ENCODE results near the gene ACSS1.
A peak's percentile ranks its signal among the peaks of the same experiment; 100 is the strongest.

The ACSS1 gene

DNA sequence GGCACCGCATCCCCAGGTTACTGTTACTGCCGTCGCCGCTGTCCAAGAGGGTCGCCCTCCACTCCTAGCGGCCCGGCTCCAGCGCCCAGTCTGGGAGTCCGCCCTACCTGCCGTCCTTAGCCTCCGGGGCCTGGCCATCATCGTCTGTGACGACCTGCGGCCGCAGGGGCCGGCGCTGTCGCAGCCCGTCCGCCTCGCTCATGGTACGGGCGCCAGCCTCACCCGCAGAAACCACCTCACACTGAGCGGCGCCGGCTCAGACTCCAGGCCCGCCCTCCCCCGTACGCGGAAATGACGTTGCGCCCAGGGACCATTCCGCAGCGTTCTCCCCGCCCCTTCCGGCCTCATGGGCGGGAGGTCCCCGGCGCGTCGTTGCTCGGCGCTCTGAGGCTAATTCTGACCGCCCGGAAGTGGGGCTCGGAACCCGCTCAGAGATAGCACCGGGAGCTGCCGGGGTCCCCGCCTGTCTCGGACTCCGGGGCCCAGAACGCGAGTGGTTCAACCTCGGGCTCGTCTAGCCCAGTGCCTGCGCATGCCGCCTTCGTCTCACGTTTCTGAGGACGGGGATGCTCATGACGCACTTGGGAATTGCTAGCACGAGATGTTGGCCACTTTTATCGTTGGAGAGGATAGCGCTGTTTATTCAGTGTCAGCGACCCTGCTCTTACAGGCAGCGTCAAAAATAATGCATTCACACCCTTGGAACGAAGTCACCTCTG lies 65.3 kb downstream of the ACSS1 start, which contains the start of gene APMAP:
Gene APMAP, minus strand, starts transcription at position 265 of the 719 bp plus-strand sequence. Its CDS starts 63 bp downstream, at position 202.
- DNase-seq = peak; percentile 55 to 80

DNA sequence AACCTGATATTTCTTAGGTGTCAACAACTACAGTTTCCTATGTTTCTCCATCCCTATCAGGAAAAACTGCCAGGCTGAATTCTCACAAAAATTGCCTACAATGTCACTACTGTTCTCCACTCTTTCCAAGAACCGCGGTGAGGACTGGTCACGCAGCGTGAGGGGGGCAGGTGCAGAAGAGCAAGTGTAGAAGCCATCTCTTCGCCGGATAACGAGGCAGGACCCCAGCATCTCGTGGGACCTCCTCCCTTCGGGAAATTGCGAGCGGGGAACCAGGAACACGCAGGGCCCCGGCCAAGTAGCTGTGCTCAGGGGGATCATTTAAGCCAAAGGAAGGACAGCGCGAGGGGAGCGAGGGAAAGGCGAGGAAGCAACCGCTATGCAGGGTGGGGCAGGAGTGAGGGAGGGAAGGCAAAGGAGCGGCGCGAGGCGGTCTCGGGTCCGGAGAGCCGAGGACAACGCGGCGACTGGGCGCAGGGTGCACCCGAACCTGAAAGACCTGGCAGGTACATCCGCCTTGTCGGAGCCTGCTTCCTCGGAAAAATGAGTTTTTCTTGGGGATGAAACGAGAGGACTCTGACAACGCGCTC lies 65.9 kb downstream of the ACSS1 start:
- no peak for DNase-seq

DNA sequence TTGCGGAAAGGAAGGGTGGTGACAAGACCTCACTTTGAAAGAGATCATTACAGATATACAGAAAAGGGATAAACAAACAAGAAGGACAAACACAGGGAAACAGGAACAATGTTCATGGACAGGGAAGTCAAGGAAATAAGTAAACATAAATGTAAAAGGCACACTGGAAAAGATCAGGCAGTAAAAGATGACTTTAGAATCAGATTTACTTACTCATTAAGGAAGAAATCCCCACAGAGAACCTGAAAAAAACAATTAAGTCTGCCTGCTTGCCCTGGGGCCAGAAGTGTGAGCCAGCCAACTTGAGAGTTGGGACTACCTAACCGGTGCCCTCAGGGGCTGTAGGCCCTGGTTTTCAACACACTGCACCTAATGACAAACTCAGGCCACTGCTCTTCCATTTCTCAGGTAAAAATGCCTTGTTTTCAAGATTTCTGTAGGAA lies 67.1 kb downstream of the ACSS1 start:
- DNase-seq = no peak

DNA sequence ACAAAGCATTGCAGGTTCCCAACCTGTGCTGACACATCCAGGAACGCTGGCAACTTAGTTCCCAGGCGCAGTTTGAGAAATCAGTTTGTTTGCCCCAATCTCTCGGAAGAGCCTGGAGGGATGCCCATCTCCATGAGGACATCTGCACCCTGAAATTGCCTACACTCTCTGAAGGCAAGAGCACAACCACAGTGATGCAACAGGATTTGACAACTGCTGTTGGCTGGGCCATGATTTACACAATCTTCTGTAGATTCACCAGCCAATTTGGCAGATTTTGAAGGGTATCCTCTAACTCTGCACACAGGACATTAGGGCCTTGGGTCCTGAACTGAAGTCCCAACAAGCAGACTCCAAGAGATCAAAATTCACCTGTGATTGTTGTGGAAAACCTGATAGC lies 68.8 kb downstream of the ACSS1 start:
- no peak for DNase-seq

DNA sequence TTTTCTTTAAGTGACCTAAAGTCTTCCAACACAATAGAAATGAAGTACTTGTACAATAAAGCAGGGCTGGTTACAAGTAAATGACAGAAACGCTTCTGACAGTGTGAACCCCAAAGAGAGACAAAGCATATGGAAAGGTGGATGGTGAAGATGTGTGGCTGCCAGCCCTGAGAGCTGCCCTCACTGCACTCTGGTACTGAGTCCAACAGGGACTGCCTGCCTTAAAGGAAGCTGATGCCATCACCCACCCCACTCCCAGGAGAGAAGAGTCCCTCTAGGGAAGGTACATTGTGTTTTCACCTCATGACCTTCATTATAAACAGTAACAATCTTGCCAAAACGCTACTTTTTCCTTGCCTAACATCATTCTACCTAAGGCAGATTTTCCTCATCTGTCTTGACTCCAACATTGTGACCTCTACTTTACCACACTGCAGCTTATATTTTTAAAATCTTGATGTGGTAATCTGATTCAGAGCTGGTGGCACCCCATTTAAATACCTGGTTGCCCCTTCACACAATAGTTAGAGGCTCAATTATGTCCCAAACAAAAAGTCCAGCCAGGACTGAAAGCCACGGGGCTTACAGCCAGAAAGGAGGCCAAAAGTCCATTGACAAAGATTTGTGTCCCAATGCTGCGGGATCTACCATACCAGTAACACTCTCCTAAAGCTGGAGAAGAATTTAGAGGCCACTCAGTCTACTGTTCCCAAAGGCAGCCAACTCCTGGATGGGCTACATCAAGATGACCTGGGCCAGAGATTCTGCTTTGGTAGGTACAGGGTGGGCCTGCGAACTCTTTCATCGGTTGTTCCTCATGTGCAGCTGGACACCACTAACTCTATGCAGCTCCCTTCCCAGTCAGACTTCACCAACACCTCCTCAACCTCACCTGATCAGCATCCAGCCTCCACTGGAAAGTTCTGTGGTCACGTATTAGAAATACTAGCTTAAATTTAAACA lies 69.8 kb downstream of the ACSS1 start:
- no peak for DNase-seq

DNA sequence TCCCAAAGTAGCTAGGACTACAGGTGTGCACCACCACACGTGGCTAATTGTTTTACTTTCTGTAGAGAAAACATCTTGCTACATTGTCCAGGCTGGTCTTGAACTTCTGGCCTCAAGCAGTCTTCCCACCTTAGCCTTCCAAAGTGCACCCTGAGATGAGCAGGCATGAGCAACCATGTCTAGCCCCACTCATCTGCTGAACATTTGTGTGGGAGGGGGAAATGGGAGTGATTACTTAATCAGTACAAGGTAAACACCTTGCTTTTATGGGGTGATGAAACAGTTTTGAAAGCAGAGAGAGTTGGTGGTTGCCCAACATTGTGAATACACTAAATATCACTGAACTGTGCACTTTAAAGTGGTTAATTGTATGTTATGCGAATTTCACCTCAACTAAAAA lies 70.7 kb downstream of the ACSS1 start:
- no peak for DNase-seq

DNA sequence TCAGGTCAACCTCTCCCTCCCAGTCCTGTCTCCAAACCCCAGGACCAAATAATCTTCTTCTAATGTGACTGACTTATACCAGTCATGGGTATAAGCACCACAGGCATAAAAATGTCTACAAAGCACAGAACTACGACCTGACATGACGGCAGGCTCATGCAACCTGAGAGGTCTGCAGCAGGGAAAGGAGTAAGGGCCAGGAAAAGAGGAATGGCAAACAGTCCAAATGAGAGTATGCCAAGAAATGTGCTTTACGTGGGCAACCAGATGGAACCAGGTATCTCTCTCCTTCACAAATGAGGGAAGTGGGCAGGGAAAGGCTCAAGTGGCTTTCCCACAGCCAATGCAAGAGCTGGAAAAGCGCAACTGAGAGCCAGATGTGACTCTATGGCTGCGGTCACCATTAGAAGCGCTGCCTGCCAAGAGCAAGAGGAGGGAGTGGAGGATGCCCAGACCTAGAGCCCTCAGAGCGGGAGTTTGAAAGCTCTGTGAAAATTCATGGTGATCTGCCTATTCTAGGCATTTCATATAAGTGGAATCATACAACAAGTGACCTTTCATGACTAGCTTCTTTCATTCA lies 71.4 kb downstream of the ACSS1 start:
- peak; percentile 31 to 54 for DNase-seq

DNA sequence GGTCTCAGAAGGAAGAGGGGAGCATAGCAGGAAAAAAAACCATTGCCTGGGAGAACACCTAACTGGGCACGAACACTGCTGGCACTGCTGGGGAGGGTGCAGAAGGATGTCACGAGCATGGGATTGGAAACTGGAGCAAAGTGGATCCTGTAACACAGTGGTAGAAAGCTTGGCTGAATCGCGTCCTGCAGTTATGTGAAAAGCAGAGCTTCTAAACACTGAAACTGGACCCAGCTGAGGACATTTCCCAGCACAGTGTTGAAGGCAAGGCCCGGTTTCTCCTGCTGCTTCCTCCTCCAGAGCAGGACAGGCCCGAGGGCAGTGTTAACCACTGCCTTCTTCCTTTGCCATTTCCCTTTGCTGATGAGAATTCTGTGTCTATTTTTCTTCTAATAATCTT lies 72.1 kb downstream of the ACSS1 start:
- no peak for DNase-seq

DNA sequence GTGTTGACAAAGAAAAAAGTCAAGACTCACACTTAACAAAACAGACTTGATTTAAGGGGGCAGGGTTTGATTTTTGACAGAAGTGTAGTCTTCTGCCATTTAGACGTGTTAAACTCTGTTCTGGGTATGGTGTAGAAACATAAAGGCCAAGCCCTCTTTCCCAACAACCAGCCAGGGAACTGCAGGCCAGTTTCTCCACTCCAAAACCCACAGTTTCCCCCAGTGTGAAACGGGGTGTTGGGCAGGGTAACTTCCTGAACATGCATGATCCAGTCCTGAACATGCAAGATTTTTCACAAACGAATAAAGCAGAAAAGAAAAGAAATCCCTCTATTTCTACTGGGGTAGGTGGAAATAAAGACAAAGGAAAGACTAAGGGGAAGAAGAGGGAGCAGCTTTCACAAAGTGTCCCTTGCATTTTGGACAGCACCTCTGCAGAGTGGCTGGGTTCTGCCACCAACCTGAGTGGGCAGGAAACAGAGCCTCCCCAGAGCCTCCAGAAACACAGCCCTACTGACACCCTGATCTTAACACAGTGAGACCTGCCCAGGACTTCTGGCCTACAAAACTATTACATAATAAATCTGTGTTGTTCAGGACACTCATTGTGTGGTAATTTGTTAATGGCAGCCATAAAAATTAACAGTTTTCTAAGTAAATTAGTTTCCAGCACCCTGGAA lies 72.8 kb downstream of the ACSS1 start:
- DNase-seq = no peak

DNA sequence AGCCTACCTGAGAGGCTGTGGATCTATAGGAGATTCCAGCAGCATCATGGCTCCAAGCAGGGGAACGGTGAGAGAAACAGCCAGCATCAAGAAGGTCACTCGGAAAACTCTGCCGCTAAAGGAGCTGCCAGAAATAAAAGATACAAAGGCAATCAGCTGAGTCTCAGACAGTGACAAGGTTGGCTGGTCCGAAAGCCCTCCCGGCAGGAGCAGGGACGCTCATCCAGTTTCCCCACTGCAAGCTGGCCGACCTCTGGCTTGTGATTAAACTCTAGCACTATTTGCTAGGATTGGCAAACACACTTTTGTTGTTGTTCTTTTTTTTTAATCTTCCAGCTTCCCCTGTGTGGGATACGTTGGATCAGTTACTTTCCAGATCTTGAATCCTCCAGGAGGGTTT lies 74.0 kb downstream of the ACSS1 start:
- no peak for DNase-seq

DNA sequence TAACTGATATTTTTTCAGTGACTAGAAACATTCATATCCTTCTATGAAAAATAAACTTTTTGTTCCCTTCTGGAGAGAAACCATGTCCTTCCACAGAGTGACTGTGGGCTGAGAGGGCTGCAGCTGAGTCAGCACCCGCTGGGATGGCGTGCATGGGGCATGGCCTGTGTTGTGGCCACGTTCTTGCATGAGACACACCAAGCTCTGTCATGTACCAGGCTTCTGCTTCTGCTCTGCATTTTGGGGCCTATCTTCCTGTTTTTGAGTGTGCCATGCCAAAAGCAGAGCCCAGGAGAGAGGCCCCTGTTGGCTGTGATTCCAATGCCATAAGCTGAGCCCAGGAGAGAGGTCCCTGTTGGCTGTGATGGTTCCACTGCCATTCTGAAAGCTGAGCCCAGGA lies 76.1 kb downstream of the ACSS1 start:
- DNase-seq = no peak

DNA sequence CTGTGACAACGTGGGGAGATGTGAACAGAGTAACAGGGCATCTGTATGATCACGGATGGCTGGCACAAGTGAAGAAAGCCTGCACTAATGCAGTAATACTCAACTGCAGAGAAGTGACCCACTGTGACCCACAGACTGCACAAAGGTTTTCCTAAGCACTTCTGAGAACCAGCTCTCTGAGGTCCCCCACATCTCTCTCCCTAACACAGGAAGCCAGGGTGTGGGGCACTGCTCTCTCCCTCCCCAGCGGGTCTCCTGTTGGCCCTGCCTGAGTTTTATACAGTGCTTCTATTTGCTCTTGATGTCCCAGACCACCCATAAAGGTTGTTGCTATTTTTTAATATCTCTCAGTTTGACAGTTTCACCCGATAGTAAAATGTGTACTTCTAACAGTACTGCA lies 76.7 kb downstream of the ACSS1 start:
- DNase-seq = no peak

DNA sequence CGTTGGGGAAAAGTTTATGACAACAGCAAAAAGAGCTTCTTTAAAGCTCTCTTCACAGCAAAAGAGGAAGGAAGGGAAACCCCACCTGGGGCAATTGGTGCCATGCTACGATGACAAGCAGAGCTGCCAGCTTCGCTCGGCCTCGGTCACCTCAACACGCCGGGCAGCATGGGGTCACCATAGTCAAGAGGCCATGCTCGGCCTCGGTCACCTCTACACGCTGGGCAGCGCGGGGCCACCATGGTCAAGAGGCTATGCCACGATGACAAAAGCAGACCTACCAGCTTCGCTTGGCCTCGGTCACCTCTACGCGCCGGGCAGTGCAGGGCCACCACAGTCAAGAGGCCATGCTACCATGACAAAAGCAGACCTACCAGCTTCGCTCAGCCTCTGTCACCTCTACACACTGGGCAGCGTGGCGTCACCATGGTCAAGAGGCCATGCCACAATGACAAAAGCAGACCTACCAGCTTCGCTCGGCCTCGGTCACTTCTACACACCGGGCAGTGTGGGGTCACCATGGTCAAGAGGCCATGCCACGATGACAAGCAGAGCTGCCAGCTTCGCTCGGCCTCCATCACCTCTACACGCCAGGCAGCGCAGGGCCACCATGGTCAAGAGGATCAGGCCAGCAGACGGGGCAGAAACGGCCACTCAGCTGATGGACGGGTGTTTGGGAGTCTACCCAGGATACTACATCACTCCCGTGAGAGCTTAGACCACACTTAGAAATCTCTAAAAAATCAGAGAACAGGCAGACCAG lies 77.5 kb downstream of the ACSS1 start:
- DNase-seq = no peak

DNA sequence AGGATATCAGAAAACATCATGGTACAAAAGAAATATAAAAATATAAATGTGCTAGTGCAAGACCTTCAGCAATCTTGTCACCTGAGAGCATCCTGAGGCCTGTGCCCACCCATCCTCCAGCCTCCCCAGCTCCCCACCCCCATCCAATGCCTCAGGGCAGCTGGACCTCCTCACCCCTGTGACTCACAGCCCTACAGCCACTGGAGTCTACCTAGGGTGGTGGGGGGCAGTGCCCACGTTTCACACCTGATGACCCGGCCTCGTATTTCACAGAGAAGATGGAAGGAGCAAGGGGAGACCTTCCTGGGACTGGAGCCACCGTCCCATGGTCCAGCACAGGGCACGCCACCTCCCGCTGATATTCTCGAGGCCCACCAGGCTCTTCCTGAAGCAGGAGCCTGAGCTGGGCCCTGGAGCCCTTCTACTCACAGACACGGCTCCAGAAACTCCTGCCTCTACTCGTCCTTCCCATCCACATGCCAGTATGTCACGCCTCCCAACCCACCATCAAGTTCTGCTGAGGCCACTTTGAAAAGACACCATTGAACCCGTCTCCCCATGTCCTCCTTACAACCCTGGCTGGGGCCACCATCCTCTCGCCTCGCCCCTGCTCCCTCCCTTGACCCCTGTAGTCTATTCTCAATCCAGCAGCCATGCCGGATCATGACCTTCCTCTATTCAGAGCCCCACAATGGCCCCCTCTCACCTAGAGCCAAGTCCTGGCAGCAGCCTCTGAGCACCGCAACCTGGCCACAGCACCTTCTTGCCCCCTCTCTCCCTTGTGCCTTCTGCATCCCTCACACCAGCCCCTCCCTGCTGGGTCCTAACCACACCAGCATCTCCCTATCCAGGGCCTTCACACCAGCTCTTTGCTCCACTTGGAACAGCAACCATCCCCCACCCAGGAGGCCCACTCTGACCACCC lies 78.6 kb downstream of the ACSS1 start:
- no peak for DNase-seq

DNA sequence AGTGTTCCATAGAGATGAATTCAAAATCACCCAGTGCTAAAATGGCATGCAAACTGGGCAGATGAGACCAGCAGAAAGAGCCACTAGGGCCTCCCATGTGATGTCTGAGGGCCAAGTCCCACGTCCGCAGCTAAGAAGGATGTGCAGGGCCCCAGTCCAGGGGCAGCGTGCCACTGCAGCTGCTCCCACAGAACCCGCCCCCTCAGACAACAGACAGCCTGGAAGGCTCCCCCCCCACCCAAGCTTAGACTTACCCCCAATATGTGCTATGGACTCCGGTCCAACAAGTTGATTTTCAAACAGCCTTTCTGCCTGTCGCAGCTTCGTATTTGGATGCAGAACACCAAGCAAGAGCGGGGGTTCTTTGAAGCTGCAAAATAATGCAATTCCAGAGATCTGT lies 79.4 kb downstream of the ACSS1 start:
- no peak for DNase-seq

DNA sequence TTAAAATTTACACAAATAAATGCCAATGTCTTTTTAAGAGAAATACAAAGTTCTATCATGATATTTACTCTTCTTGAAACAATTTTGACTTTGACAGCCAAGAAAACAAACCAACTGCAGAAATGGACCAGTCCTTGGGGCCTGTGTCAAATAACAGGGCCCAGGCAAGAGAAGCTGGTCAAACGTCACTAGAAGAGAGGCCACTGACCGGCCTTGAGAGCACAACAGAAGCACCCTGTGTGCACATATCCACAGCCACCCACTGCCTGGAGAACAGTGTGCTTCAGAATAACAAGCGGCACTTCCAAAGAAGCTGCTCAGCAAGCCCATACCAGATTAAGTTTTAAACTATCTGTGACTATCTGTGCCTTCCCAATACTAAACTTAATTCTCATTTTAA lies 80.1 kb downstream of the ACSS1 start:
- DNase-seq = no peak

DNA sequence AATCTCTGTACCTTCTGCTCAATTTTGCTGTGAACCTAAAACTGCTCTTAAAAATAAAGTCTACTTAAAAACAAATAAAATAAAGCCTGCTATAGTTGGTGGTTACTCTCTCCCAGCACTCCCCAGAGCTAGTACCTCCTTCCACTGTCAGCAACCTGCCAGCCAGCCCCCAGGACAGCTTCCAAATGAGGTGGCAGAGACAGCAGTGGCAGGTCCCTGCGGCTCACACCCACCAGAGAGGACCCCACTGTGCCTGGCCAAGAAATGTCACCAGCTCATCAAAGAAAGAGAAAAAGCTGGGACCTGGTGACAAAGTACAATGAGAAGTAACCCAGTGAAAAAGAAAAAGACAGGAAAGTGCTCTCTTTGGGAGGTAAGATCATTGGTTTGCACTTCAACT lies 80.6 kb downstream of the ACSS1 start:
- DNase-seq = no peak

DNA sequence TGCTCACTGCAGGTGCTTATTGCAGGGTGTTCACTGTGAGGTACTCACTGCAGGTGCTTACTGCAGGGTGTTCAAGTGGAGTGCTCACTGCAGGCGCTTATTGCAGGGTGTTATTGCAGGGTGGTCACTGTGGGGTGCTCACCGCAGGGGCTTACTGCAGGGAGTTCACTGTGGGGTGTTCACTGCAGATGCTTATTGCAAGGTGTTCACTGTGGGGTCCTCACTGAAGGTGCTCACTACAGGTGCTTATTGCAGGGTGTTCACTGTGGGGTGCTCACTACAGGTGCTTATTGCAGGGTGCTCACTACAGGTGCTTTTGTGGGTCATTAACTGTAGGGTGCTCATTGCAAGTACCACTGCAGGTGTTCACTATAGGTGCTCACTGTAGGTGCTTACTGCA lies 85.6 kb downstream of the ACSS1 start:
- DNase-seq = no peak

DNA sequence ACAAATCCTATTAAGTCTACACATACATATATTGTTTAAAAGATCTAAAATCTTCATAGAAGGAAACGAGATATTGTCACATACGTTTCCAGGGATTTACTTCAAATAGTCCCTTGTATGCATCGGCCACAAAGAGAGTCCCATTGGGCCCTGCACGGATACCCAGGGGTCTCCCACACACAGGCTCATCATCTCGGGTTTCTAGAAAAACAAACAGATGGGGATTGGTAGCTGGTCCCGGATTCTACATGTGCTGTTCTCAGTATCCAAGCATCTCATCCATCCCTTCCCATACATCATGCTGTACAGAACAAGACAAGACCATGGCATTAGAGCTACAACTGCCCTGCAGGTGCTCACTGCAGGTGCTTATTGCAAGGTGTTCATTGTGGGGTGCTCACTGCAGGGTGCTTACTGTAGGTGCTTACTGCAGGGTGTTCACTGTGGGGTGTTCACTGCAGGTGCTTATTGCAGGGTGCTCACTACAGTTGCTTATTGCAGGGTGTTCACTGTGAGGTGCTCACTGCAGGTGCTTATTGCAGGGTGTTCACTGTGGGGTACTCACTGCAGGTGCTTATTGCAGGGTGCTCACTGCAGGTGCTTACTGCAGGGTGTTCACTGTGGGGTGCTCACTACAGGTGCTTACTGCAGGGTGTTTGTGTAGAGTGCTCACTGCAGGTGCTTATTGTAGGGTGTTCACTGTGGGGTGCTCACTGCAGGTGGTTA lies 86.4 kb downstream of the ACSS1 start:
- DNase-seq = no peak

DNA sequence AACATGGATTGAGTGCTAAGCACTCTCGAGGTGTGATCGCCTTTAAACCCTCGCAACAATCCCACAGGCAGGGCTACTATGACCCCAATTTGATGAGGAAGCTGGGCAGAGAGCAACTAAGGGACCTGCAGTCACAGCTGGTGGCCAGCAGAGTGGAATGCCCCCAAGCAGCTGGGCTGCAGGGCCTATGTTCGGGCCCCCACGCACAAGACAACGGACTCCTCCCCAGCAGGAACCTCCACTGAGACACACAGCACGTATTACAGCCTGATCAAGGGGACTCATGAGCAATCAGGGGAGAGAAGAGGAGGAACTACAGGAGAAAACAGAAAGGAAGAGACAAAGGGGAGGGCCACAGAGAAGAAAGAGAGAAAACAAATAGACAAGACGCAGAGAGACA lies 87.2 kb downstream of the ACSS1 start:
- DNase-seq = no peak
